HL-60 (cell line): ENCODE results near the gene ACBD7.

Experiments
- DNase-seq, 2 experiments: peaks; one replicate each; pipeline ENCODE4 v3.0.0-alpha.2; 2010 to 2020; ENCODE audit warnings: low read depth in 1 of 2, low spot score in 1 of 2
- H3K27ac ChIP-seq: fragments of 250-450 bp; sonication (Bioruptor Pico); replicated peaks from 2 replicates; pipeline ENCODE4 v1.5.1; 2020; ENCODE audit warnings: mild to moderate bottlenecking, moderate library complexity
- H3K27me3 ChIP-seq: fragments of 250-450 bp; sonication (Bioruptor Pico); 2 replicates; pipeline ENCODE4 v1.5.1; 2021; ENCODE audit warnings: mild to moderate bottlenecking, moderate library complexity; ENCODE audit not compliant: insufficient read depth, poor library complexity, severe bottlenecking
- H3K4me3 ChIP-seq: replicated peaks from 2 replicates; pipeline ENCODE4 v1.5.1; 2011; ENCODE audit warnings: mild to moderate bottlenecking, control low read depth, low read length; ENCODE audit not compliant: insufficient read depth
- GABPA ChIP-seq: IDR thresholded peaks from 2 replicates; pipeline ENCODE4 v1.6.1; 2012; ENCODE audit warnings: low read depth
- POLR2AphosphoS5 ChIP-seq: IDR thresholded peaks from 2 replicates; pipeline ENCODE4 v1.6.1; 2012; ENCODE audit warnings: low read depth
- SPI1 ChIP-seq: IDR thresholded peaks from 2 replicates; pipeline ENCODE4 v1.6.1; 2012; ENCODE audit warnings: low read depth, mild to moderate bottlenecking, borderline replicate concordance
- TF ChIP-seq, protein P1 (sequence below): IDR thresholded peaks from 2 replicates; pipeline ENCODE4 v1.6.1; 2012; ENCODE audit warnings: low read depth; ENCODE audit not compliant: insufficient replicate concordance
- TF ChIP-seq, protein P2 (sequence below): IDR thresholded peaks from one replicate; pipeline ENCODE4 v1.5.1; 2011; ENCODE audit warnings: low read length, control low read depth, inconsistent platforms; ENCODE audit not compliant: insufficient read depth

Gene ACBD7

DNA sequence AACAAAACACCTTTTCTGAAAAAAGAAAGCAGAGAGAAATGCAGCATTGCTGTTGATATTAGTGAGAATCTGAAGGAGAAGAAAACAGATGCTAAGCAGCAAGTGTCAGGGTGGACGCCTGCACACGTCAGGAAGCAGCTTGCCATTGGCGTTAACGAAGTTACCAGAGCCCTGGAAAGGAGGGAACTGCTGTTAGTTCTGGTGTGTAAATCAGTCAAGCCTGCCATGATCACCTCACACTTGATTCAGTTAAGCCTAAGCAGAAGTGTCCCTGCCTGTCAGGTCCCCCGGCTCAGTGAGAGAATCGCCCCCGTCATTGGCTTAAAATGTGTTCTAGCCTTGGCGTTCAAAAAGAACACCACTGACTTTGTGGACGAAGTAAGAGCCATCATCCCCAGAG lies 14.9 kb upstream of the ACBD7 start:
- H3K27me3 ChIP-seq, result no peaks in the 10 kb centered on the region
- no peak overlapping the region for H3K4me3 ChIP-seq
- TF ChIP-seq, protein P1, sequence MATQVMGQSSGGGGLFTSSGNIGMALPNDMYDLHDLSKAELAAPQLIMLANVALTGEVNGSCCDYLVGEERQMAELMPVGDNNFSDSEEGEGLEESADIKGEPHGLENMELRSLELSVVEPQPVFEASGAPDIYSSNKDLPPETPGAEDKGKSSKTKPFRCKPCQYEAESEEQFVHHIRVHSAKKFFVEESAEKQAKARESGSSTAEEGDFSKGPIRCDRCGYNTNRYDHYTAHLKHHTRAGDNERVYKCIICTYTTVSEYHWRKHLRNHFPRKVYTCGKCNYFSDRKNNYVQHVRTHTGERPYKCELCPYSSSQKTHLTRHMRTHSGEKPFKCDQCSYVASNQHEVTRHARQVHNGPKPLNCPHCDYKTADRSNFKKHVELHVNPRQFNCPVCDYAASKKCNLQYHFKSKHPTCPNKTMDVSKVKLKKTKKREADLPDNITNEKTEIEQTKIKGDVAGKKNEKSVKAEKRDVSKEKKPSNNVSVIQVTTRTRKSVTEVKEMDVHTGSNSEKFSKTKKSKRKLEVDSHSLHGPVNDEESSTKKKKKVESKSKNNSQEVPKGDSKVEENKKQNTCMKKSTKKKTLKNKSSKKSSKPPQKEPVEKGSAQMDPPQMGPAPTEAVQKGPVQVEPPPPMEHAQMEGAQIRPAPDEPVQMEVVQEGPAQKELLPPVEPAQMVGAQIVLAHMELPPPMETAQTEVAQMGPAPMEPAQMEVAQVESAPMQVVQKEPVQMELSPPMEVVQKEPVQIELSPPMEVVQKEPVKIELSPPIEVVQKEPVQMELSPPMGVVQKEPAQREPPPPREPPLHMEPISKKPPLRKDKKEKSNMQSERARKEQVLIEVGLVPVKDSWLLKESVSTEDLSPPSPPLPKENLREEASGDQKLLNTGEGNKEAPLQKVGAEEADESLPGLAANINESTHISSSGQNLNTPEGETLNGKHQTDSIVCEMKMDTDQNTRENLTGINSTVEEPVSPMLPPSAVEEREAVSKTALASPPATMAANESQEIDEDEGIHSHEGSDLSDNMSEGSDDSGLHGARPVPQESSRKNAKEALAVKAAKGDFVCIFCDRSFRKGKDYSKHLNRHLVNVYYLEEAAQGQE, result no peak
- TF ChIP-seq, protein P2, sequence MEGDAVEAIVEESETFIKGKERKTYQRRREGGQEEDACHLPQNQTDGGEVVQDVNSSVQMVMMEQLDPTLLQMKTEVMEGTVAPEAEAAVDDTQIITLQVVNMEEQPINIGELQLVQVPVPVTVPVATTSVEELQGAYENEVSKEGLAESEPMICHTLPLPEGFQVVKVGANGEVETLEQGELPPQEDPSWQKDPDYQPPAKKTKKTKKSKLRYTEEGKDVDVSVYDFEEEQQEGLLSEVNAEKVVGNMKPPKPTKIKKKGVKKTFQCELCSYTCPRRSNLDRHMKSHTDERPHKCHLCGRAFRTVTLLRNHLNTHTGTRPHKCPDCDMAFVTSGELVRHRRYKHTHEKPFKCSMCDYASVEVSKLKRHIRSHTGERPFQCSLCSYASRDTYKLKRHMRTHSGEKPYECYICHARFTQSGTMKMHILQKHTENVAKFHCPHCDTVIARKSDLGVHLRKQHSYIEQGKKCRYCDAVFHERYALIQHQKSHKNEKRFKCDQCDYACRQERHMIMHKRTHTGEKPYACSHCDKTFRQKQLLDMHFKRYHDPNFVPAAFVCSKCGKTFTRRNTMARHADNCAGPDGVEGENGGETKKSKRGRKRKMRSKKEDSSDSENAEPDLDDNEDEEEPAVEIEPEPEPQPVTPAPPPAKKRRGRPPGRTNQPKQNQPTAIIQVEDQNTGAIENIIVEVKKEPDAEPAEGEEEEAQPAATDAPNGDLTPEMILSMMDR, result no peak
- TF ChIP-seq SPI1 (no peak), POLR2AphosphoS5 (no peak), GABPA (no peak)
- no peak for DNase-seq
- no peak overlapping the region for H3K27ac ChIP-seq

DNA sequence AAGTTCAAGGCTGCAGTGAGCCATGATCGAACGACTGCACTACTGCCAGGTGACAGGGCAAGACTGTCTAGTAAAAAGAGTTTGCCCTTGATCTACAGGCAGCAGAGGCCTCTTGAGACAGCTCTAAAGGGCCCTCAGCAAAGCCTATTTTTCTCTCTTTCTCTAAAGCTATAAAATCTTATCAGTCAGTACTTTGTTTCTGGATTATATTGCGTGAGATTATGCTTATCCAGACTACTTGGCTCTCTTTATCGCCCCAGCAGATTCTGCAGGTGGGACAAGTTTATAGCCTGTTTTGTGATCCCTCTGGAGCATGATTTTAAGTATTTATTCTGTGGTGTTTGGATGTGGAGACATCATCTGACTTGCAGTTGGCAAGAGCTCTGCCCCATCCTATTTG lies 11.3 kb upstream of the ACBD7 start:
- no peak for DNase-seq
- TF ChIP-seq GABPA (no peak), POLR2AphosphoS5 (no peak), SPI1 (no peak)
- TF ChIP-seq, protein P1, result no peak
- TF ChIP-seq, protein P2, result no peak
- no peak overlapping the region for H3K27ac ChIP-seq
- H3K4me3 ChIP-seq, result no peak overlapping the region
- no peaks in the 10 kb centered on the region for H3K27me3 ChIP-seq

DNA sequence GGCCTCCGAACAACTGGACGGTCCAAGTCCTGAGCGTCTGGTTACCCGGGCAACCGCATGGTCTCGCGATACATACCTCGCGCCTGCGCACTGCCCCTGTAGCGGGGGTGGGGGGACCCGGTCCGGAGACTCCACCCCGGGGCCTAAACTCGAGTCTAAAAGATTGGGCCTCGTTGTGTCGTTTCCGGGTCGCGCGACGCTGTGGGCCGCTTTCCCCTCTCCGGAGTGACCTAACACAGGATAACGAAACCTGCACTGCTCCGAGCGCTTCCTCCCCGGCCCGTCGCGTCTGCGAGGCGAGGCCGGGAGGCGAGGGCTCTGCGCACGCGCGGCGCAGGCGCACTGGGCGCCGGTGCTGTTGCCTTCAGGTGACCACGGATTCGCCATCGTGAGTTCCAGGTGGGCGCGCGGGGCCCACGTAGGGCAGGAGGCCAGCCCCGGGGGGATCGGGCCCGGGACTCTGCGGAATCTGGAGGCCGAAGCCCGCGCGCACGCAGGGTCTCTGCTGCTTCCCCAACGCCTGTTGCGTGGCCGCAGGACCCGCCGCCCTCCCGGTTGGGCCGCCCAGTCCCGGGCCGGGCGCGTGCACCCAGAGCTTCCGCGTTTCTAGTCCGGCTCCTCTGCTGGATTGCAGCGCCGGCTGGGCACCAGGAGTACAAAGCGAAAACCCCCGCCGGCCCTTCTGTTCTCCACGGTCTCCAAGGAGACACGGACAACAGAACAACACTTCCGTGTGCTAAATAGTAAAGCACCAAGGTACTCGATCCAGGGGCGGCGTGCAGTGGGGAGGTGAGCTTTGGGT lies 8.6 kb upstream of the ACBD7 start, which contains the start of gene RPP38:
RPP38 (plus strand) TSS at position 345 of the 802 bp plus-strand sequence. CDS start 5,960 bp downstream, outside the sequence.
- H3K4me3 ChIP-seq, result peak within 1 kb of the TSS; percentile 65

More for the DNA sequence above, 8.6 kb upstream of the ACBD7 start, which contains the start of gene RPP38:
- no peaks in the 10 kb centered on the region for H3K27me3 ChIP-seq
- peak within 1 kb of the TSS; percentile 96 for H3K27ac ChIP-seq
- TF ChIP-seq SPI1, result no peak
- TF ChIP-seq, protein P2, result no peak
- TF ChIP-seq POLR2AphosphoS5, result peak; percentile 76; the same call in 1 of the 2 replicates
- TF ChIP-seq GABPA, result 0 out of 2 replicates have a peak, but pooled peaks have one; percentile 9
- TF ChIP-seq, protein P1, result peak; percentile 35
- peak; percentile 70 to 84 for DNase-seq
